Measurements from ENCODE around the gene LTBP1. TPM values are rescaled to one million over a fixed set of nuclear protein-coding genes. Genes with fewer than 3 reads are reported as not detected.

Gene LTBP1
- total and polyA plus RNA-seq, 2 experiments from 2014 or later = 15.7 to 49.8 TPM

- no peak for TF ChIP-seq ZNF462 (CRISPR knock-in tag; IDR thresholded peaks at IDR 0.05)
- TF ChIP-seq REST (IDR thresholded peaks at IDR 0.05; ENCODE audit: unreplicated experiment) = no peak
- no peak for TF ChIP-seq CREB1 (CRISPR knock-in tag; IDR thresholded peaks at IDR 0.05; ENCODE audit: low read depth)
These were observed 273.1 kb downstream of the LTBP1 start (continued) for GRCh38 chr2:33219850-33220275.

- Histone ChIP-seq H3F3A (replicated peaks; ENCODE audit: low read depth) (no peaks in the 10 kb centered on the region), H3K4me1 (ENCODE audit: insufficient read depth) (peaks cover 14% of the 10 kb centered on the region; the same call in 1 of the 2 replicates), H3K79me2 (replicated peaks; ENCODE audit: insufficient read depth) (no peaks in the 10 kb centered on the region), H3K27ac (ENCODE audit: low read depth) (no peak overlapping the region), H3K4me2 (no peak overlapping the region), H3K9me2 (ENCODE audit: insufficient read depth) (no peaks in the 10 kb centered on the region), H3K4me3 (no peak overlapping the region), H3K36me3 (ENCODE audit: insufficient read depth) (no peaks in the 10 kb centered on the region), H3K27me3 (ENCODE audit: insufficient read depth) (no peaks in the 10 kb centered on the region), H4K20me1 (replicated peaks; ENCODE audit: insufficient read depth) (no peaks in the 10 kb centered on the region), H2AFZ (no peak overlapping the region)
- Mint-ChIP-seq H3K36me3 (ENCODE audit: low read depth) (peaks cover 4% of the 10 kb centered on the region), H3K4me1 (peaks cover 19% of the 10 kb centered on the region), H3K27ac (peak overlapping the region; percentile 58), H3K27me3 (ENCODE audit: insufficient read depth, low read depth, poor library complexity) (no peaks in the 10 kb centered on the region), H3K9me3 (no peaks in the 10 kb centered on the region), H3K4me3 (no peak overlapping the region)
- no peak for DNase-seq (ENCODE audit: low spot score)
- peak; percentile 32; the same call in 1 of the 3 replicates for ATAC-seq
- TF ChIP-seq NANOG (IDR thresholded peaks at IDR 0.05; ENCODE audit: borderline replicate concordance) = no peak
- no peak for TF ChIP-seq JUNB (IDR thresholded peaks at IDR 0.05; ENCODE audit: unreplicated experiment)
- no peak for TF ChIP-seq CTCF (conservative IDR thresholded peaks at IDR 0.05; ENCODE audit: low read depth in 2 of 2)
- no peak for TF ChIP-seq ZNF331 (CRISPR knock-in tag; IDR thresholded peaks at IDR 0.05; ENCODE audit: low read depth)
- no peak for TF ChIP-seq STAT1 (IDR thresholded peaks at IDR 0.05; ENCODE audit: unreplicated experiment)
- no peak for TF ChIP-seq POLR2AphosphoS5 (IDR thresholded peaks at IDR 0.05; ENCODE audit: low read depth)
- TF ChIP-seq ZNF114 (CRISPR knock-in tag; IDR thresholded peaks at IDR 0.05) = no peak
- TF ChIP-seq EZH2 (IDR thresholded peaks at IDR 0.05; ENCODE audit: low read depth, unreplicated experiment) = no peak
- TF ChIP-seq CREB1 (CRISPR knock-in tag; IDR thresholded peaks at IDR 0.05; ENCODE audit: low read depth) = no peak
These were observed 273.8 kb downstream of the LTBP1 start for GRCh38 chr2:33220533-33220932.

All from GM23338 (cell line).